NCI-H2107 treated with DMSO at 0.1 percent for 48 hours (cell line): Measurements from ENCODE around the gene FAM81A.
A peak's percentile ranks its signal among the peaks of the same experiment; 100 is the strongest.
"Not testable (repeated sequence)": the region's sequence is repeated elsewhere in the genome, so short reads cannot be mapped to it uniquely, and the experiment has no call there.

Experiments used
- DNase-seq: peaks from one replicate; lab custom pipeline; 2025; ENCODE audit not compliant: unreplicated experiment; lab: John Stamatoyannopoulos, UW

The FAM81A gene

DNA sequence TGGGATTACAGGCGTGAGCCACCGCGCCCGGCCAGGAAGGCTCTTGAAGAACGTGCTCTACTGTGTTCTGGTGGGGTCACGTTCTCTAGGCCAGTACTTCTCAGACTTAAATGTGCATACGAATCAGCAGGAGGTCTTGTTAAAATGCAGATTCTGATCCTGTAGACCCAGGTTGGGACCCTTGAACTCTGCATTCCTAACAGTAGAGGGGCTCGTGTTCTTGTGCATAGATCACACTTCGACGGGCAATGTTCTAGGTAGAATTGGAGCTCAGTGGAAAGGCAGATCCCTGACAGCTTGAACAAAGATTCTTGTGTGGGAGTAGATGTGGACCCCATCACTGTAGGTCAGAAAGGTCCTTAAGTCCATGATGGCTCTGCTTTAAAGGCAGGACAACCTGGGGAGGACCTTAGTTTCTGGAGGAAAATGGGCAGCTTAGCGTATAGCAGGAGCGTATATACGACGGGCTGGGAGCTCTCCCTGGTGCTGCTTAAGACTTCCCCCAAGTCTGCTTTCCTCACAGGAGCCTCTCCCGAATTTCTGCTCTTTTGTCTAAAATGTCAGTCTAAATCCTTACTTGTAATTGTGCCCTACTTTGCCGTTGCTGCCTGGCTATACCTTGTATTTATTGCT lies 16.9 kb upstream of the FAM81A start:
- DNase-seq, result no peak

- DNase-seq, result no peak
These were observed 13.4 kb upstream of the FAM81A start for GRCh38 chr15:59424616-59425015.

GRCh38 chr15:59428898-59429297 lies 9.1 kb upstream of the FAM81A start:
- not testable (repeated sequence) for DNase-seq

GRCh38 chr15:59432389-59432788 lies 5.6 kb upstream of the FAM81A start:
- DNase-seq, result no peak

DNA sequence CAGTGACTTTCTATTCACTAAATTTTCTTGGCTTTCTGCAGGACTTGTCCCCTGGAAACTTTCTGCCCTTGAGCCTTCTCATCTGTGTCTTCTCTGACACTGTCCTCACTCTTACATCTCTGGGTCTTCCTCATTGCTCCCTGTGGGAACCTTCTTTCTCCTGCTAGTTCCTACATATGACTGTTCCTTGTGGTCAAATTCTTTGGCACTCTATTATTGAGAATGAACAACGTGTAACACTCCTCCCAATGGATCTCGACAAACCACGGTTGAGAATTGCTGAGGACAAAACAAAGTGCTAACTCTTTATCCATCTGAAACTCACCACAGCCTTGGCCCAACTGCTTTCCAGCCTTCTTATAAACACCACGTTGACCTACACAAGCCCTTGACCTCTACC lies 3.5 kb upstream of the FAM81A start:
- no peak for DNase-seq

GRCh38 chr15:59436774-59437141 lies 1.2 kb upstream of the FAM81A start:
- no peak for DNase-seq

DNA sequence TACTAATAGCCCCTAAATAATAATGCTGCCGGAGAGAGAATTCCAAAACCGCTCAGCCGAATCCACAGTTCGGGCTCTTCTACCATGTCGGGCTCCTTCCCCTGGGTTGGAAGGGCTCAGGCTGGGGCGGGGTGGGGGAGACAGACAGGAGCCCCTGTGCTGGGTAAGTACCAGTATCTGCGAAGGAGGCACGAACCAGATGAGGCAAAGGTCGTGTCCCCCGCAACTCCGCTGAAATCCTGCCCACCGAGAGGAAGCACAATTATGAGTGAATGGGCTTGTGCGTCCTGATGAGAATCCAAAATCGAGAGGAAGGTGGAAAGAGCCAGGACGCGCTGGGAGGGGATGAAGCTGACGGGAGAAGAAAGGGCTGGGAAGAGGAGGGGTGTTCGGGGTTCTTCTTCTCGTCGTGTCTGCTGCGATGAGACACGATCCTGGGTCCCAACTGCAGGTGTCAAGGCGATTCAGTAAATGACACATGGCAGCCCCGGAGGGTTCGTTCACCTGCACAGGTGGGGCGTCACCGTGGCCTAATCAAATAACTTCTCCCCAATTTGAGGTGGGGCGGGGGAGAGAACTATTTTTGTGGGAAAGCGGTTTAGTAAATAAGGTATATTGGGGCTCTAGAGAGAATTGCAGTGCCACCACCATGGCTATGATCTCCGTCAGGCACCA lies 707 bp upstream of the FAM81A start:
- DNase-seq, result no peak

DNA sequence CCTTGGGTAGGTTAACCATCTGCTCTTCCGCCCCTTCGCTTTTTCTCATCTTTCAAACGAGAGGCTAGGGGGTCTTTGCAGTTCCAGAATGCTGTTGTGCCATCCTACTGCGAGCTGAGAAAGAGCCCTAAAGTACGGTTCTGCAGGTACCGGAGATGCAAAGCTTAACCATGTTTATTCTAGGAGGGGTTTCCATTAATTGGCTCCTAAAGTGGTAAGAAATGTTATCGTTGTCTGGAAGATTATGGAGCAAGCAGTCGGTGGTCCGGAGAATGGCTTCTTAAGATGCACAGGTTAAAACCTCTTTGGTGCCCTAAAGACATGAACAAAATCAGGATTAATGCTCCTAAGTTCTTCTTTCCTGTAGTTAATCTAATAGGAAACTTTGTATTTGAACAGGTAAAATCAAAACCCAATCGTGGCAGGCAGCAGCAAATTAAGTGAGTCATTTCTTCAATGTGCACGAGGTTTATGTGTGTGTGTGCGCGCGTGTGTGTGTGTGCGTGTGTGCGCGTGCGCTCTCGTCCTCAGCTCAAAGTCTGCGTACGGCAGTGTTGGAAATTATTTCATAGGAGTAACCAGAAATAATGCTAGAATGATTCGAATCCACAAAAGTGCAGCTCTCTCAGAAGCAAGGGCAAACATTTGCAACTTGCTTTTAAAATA lies 772 bp downstream of the FAM81A start:
- DNase-seq, result no peak

DNA sequence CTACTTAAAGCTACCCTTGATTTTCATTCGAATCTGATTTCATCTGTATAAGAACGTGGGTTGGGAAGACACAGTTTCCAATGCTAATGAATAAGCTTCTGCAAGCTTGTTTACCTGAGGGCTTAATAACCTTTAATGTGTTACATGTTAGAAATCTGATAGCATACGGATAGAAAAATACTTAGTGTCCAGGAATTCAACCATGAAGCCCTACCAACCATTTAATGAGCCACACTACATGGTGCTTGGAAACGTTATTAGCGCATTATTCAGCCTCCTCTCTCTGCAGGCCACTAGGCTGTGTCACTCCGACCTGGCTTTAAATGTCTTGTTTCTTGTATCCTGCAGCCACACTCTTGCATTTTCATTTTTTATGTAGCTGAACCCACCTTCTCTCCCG lies 1.6 kb downstream of the FAM81A start:
- DNase-seq, result no peak

DNA sequence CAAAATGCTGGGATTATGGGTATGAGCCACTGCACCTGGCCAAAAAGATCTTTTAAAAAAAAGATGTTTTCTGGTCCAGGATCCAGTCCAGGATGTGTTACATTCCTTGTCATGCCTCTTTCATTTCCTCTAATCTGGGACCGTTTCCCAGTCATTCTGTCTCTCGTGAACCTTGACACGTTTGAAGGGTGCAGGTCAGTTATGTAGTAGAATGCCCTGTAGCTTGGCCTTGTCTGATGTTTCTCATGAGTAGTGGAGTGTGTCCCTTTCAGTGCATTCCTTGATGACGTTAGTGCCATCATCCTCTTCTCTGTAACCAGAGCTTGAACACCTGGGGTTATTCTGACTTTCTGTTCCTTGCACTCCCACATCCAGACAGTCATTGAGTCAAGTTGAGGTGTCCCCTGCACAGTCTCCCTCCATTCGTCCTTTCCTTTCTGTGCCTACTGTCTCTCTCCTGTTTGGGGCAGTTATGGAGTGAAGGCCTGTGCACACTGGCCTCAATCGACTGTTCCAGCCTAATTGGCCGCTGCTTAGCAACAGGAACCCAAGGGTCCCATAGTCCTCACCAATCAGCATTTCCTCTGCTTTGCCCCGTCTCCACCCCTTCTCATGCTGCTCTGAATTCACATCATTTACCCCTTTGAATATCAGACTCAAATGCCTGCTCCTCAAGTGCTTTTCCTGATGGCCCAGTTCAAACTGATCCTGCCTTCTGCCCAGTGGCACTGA lies 5.5 kb downstream of the FAM81A start:
- no peak for DNase-seq

DNA sequence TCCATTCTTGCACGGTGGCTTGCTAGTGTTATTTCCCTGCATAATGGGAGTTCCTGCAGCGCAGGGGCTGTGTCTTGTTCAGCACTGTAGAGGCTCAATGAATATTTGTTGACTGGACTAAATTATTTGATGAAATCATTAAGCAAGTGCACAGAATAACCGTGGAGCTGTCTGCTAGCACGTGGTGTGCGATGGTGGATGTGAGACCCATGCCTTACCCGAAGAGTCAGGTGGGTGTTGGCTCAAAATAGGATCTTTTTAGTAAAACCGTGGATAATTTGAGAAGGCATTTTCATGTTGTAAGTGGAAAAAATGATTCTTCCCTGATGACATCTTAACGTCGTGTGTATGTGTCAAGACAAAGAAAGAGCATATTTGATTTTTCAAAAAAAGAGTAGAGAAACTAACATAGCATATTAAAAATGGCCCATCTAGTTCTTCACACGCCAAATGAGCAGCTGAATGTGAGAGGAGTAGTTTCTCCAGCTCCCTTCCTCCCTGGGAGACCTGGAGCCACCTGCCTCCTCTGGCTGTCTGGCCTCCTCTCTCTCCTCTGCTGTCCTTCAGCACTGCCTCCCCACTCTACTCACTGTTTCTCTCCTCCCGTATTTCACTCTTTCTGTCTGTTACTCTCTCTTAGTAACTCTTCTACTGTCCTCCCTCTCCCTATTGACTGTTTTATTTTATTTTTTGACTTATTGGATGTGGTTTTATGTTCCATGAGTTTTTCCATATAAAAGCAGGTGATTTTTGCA lies 6.3 kb downstream of the FAM81A start:
- DNase-seq, result no peak

DNA sequence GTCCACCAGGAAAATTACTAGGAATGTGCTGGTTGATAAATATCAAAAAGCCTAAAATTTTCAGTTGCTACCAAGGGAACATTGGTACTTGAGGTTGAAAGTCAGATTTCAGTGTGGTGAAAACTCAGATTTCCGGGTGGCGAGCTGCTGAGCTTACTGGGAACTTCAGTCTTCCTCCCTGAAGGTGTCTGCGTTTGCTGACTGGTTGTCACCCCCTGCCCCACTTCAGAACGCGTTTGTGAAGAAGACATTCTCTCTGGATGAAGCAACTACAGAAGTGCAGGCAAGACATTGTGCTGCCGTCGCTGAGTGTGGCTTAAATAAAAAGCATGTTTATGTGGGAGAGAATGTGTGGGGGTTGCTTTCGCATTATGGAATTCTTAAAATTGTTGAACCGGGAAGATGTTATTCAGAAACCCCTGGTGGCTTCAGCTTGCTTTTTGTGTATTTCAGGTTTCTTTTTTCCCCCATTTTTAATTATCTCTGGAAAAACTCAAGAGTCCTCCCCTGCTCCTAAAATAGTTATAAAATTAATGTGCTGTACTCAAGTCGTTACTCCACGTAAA lies 7.1 kb downstream of the FAM81A start:
- DNase-seq, result no peak

GRCh38 chr15:59446232-59446957 lies 8.4 kb downstream of the FAM81A start:
- no peak for DNase-seq

DNA sequence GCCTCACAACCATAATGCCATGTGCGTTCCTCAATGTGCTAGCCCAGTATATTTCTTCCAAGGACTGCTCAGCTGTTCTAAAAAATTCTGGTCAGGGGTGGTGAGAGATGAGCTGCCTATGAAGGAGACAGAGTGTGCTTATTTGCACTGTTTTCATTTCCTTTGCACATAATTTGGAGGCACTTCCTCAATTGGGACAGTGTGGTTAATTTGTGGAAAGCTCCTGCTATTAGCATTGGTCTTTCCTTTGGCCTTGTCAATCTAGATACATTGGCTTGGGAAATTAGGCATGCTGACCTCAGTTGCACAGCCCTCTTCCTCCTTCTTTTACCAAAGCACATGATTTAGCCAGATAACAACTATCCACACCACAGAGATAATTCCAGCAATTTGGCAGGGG lies 9.4 kb downstream of the FAM81A start:
- no peak for DNase-seq

DNA sequence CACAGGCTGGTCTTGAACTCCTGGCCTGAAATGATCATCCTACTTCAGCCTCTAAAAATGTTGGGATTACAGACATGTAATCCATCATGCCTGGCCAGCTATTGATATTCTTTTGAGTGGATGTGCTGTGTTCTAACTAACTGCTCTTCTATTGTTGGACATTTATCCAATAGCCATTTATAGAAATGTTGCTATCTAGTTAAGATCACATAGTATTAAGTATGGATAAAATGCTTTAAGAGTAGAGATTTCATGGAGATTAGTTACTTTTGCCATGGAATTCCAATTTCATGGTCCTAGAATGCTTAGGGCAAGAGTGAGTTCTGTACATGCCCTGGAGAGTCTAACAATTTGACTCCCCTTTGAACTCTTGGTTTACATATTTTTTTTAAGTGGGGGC lies 10.9 kb downstream of the FAM81A start:
- DNase-seq, result no peak

DNA sequence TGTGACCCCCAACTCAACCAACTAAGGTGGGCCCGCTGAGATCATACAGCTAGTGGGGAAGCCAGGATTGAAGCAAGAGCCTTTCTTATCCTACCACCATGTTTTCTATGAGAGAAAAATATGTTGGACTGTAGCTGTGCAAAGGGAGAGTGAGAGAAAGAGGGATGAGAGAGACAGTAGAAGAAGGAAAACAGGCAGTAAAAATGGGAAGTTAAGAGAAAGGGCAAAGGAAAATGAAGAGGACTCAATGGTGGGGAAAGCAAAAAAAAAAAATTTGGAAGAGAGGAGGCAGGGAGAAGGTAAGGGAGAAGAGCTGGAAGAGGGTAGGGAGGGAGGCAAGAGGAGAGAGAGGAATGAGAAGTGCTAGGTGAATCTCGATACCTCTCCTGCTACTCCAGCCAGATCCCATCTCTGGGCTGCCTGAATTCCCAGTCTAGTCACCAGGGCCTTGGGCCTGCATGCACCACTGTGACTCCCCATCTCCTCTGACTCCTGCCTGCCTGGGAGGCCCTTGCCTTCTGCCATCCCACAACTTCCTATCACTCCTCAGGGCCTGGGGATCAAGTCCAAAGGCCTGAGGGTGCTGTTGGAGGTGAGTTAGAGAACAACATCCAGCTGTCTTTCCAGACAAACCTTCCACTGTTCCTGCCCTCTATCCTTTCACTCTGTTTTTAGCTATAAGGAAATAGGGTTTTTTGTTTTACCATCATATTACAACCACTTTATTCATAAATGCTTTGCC lies 15.7 kb downstream of the FAM81A start:
- DNase-seq, result no peak

DNA sequence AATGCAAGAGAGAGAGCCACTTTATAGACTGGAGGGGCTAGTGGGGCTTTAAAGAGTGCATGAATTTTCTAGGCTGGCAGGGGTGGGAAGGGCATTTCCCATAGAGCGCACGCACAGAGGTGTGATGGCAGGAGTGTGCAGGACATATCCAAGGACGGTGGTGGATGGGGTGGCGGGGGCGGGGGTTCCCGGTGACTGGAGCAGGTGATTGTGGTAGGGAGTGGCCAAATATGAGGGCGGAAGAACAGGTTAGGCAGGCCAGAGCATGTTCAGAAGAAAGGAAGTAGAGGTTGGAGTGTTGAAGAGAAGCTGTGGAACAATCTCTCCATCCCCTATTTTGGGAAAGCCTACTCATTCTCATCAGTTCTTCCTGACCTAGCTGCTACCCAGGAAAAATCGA lies 18.1 kb downstream of the FAM81A start:
- DNase-seq, result peak; percentile 21

DNA sequence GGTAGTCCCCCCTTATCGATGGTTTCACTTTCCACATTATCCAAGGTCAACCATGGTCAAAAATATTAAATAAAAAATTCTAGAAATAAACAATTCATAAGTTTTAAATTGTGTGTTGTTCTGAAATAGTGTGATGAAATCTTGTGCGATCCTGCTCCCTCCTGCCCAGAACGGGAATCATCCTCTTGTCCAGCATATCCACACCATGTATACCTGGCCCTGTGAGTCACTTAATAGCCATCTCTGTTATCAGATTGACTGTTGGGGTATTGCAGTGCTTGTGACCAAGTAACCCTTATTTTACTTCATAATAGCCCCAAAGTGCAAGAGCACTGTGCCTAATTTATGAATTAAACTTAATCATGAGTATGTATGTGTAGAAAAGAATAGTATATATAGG lies 19.1 kb downstream of the FAM81A start:
- no peak for DNase-seq

DNA sequence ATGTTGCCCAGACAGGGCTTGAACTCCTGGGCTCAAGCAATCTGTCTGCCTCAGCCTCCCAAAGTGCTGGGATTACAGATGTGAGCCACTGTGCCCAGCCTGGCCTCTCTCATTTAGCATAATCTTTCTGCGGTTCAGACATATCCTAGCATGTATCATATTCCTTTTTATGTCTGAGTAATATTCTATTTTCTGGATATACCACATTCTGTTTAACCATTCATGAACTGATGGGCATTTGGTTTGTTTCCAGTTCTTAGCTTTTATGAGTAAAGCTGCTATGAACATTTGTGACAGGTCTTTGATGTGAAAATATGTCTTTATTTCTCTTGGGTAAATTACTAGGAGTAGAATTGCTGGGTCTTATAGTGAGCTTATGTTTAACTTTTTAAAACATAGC lies 23.5 kb downstream of the FAM81A start:
- DNase-seq, result no peak

GRCh38 chr15:59473226-59473625 lies 35.2 kb downstream of the FAM81A start:
- no peak for DNase-seq
